ENCODE data around the gene PDGFD.

Gene PDGFD

DNA sequence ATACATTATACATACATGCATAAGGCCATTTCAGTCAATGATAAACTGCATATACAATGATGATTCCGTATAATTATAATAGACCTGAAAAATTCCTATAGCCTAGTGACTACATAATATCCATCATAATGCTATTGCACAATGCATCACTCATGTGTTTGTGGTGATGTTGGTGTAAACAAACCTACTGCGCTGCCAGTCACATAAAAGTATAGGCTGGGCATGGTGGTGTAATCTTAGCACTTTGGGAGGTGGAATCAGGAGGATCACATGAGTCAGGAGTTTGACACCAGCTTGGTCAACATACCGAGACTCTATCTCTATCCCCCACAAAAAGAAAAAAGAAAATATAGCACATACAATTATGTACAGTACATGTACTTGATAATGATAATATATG is 291.2 kb downstream of the PDGFD start:
- no peak for DNase-seq (ENCODE audit: low read depth)
- TF ChIP-seq CTCF (IDR thresholded peaks at IDR 0.05; ENCODE audit: control insufficient read depth, insufficient read depth, low read depth, low read length, missing control alignments): no peak
- no peak overlapping the region for H3K4me3 ChIP-seq (ENCODE audit: control insufficient read depth, low read depth, low read length)

GRCh38 chr11:103871923-103872551 is 291.9 kb downstream of the PDGFD start:
- no peak overlapping the region for H3K4me3 ChIP-seq (ENCODE audit: control insufficient read depth, low read depth, low read length)
- no peak for TF ChIP-seq CTCF (IDR thresholded peaks at IDR 0.05; ENCODE audit: control insufficient read depth, insufficient read depth, low read depth, low read length, missing control alignments)
- no peak for DNase-seq (ENCODE audit: low read depth)

GRCh38 chr11:103870821-103871309 is 293.1 kb downstream of the PDGFD start:
- H3K4me3 ChIP-seq (ENCODE audit: control insufficient read depth, low read depth, low read length): no peak overlapping the region
- no peak for TF ChIP-seq CTCF (IDR thresholded peaks at IDR 0.05; ENCODE audit: control insufficient read depth, insufficient read depth, low read depth, low read length, missing control alignments)
- DNase-seq (ENCODE audit: low read depth): no peak

DNA sequence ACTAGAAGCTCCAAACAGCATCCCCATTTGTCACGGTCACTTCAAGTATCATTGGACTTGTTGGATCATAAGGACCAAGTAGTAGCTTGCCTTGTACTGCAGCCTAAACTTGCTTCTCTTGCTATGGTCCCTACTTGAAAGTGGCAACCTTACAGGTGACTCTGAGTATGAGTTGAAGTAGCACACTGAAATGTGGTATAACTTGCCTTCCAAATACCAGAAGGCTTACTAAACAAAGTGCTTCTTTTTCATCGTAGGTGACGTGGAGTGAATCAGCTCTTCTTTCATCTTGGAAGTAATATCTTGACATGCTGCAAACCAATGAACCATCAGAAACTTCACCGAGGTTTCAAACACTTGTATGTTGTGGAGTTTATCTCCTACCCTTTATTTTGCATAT is 296.5 kb downstream of the PDGFD start:
- no peak overlapping the region for H3K4me3 ChIP-seq (ENCODE audit: control insufficient read depth, low read depth, low read length)
- no peak for TF ChIP-seq CTCF (IDR thresholded peaks at IDR 0.05; ENCODE audit: control insufficient read depth, insufficient read depth, low read depth, low read length, missing control alignments)
- no peak for DNase-seq (ENCODE audit: low read depth)

GRCh38 chr11:103863497-103863896 is 300.4 kb downstream of the PDGFD start:
- no peak for DNase-seq (ENCODE audit: low read depth)
- no peak overlapping the region for H3K4me3 ChIP-seq (ENCODE audit: control insufficient read depth, low read depth, low read length)
- no peak for TF ChIP-seq CTCF (IDR thresholded peaks at IDR 0.05; ENCODE audit: control insufficient read depth, insufficient read depth, low read depth, low read length, missing control alignments)

- no peak for DNase-seq (ENCODE audit: low read depth)
- no peak for TF ChIP-seq CTCF (IDR thresholded peaks at IDR 0.05; ENCODE audit: control insufficient read depth, insufficient read depth, low read depth, low read length, missing control alignments)
- H3K4me3 ChIP-seq (ENCODE audit: control insufficient read depth, low read depth, low read length): no peak overlapping the region
These were observed 301.2 kb downstream of the PDGFD start for GRCh38 chr11:103862802-103863174.
